HepG2 (cell line): ENCODE data around the gene SLC28A1. TPM values are rescaled to one million over a fixed set of nuclear protein-coding genes. Genes with fewer than 3 reads are reported as not detected.
A peak's percentile ranks its signal among the peaks of the same experiment; 100 is the strongest.

Experiments
- HIVEP1 ChIP-seq: sonication (generic); formaldehyde crosslinking; IDR thresholded peaks from 2 replicates; pipeline ENCODE4 v1.4.0; 2020; ENCODE audit warnings: mild to moderate bottlenecking, missing genetic modification reagents
- HMGXB3 ChIP-seq: sonication (generic); formaldehyde crosslinking; IDR thresholded peaks from 2 replicates; pipeline ENCODE4 v1.4.0; 2020; ENCODE audit warnings: missing genetic modification reagents, borderline replicate concordance
- MBNL3 ChIP-seq: fragments of 250-450 bp; sonication (Bioruptor Pico); conservative IDR thresholded peaks from 2 replicates; pipeline ENCODE4 v1.8.0; 2022; ENCODE audit warnings: mild to moderate bottlenecking, inconsistent platforms
- PATZ1 ChIP-seq: sonication (generic); formaldehyde crosslinking; IDR thresholded peaks from 2 replicates; pipeline ENCODE4 v1.4.0; 2020; ENCODE audit warnings: missing genetic modification reagents
- PRDM15 ChIP-seq: sonication (generic); formaldehyde crosslinking; IDR thresholded peaks from 2 replicates; pipeline ENCODE4 v1.4.0; 2020; ENCODE audit warnings: missing genetic modification reagents
- RBM22 ChIP-seq: fragments of 200-400 bp; formaldehyde crosslinking; optimal IDR thresholded peaks from 2 replicates; pipeline ENCODE3; 2017; ENCODE audit warnings: mild to moderate bottlenecking, low read length, moderate library complexity
- RELA ChIP-seq: sonication (generic); formaldehyde crosslinking; IDR thresholded peaks from 2 replicates; pipeline ENCODE4 v1.4.0; 2020; ENCODE audit warnings: missing genetic modification reagents
- SMC3 ChIP-seq: IDR thresholded peaks from 2 replicates; pipeline ENCODE4 v1.6.1; 2011; ENCODE audit warnings: low read length, improper control_type of control experiment
- UBTF ChIP-seq: sonication (generic); formaldehyde crosslinking; IDR thresholded peaks from 2 replicates; pipeline ENCODE4 v1.4.0; 2020; ENCODE audit warnings: mild to moderate bottlenecking, missing genetic modification reagents
- ZBTB49 ChIP-seq: sonication (generic); formaldehyde crosslinking; IDR thresholded peaks from 2 replicates; pipeline ENCODE4 v1.4.0; 2020; ENCODE audit warnings: missing genetic modification reagents, borderline replicate concordance
- ZNF772 ChIP-seq: sonication (generic); formaldehyde crosslinking; IDR thresholded peaks from 2 replicates; pipeline ENCODE4 v1.5.0; 2020; ENCODE audit warnings: mild to moderate bottlenecking, missing genetic modification reagents
- ZNF775 ChIP-seq: sonication (generic); formaldehyde crosslinking; IDR thresholded peaks from 2 replicates; pipeline ENCODE4 v1.4.0; 2020; ENCODE audit warnings: missing genetic modification reagents, mild to moderate bottlenecking, moderate library complexity, borderline replicate concordance
- polyA plus RNA-seq, 8 experiments: library from polyadenylated mRNA; depleted of rRNA in 3 of 8; stranded (reverse) in 7 of 8; unstranded in 1 of 8; fragments of >200 nt; fragmentation: Illumina TruSeq in 4 of 8; extraction: Trizol in 4 of 8; gene quantifications; 2 replicates each; pipeline versions ENCODE4 v1.2.1 to v1.2.3, GENCODE V29; 2011 to 2016; ENCODE audit warnings: low read depth in 4 of 8, missing spikeins in 1 of 8, mixed read lengths in 1 of 8; ENCODE audit not compliant: insufficient read depth in 1 of 8
- total RNA-seq, 5 experiments: library from RNA; depleted of rRNA; stranded (reverse); fragments of >200 nt; fragmentation: Illumina TruSeq; extraction: Trizol; gene quantifications; 2 replicates each; pipeline ENCODE4 v1.2.3, GENCODE V29; 2016; ENCODE audit warnings: low read depth in 1 of 5

The SLC28A1 gene
- total and polyA plus RNA-seq, 2 of the 13 experiments (the other 11 are each of a cell fraction or from before 2014, with no cell fraction given): 0.31 to 5.8 TPM

- no peak for TF ChIP-seq HMGXB3
- TF ChIP-seq UBTF (CRISPR knock-in tag): 0 out of 2 replicates have a peak, but pooled peaks have one; percentile 20
- TF ChIP-seq HIVEP1 (CRISPR knock-in tag): no peak
- no peak for TF ChIP-seq PATZ1 (CRISPR knock-in tag)
- no peak for TF ChIP-seq MBNL3
- no peak for TF ChIP-seq RELA (CRISPR knock-in tag)
- no peak for TF ChIP-seq ZBTB49 (CRISPR knock-in tag)
- TF ChIP-seq PRDM15 (CRISPR knock-in tag): no peak
- no peak for TF ChIP-seq ZNF772 (CRISPR knock-in tag)
- peak; percentile 31; the same call in 1 of the 2 replicates for TF ChIP-seq SMC3
- TF ChIP-seq ZNF775 (CRISPR knock-in tag): no peak
- TF ChIP-seq RBM22: no peak
These were observed at the start of gene SLC28A1 (continued) for GRCh38 chr15:84883916-84884781.
